Measurements from ENCODE around the gene TLX2. TPM values are rescaled to one million over a fixed set of nuclear protein-coding genes. Genes with fewer than 3 reads are reported as not detected.
A peak's percentile ranks its signal among the peaks of the same experiment; 100 is the strongest.

TLX2 gene
- total and polyA plus RNA-seq, 2 of the 4 experiments (the other 2 are of a cell fraction), result not detected

DNA sequence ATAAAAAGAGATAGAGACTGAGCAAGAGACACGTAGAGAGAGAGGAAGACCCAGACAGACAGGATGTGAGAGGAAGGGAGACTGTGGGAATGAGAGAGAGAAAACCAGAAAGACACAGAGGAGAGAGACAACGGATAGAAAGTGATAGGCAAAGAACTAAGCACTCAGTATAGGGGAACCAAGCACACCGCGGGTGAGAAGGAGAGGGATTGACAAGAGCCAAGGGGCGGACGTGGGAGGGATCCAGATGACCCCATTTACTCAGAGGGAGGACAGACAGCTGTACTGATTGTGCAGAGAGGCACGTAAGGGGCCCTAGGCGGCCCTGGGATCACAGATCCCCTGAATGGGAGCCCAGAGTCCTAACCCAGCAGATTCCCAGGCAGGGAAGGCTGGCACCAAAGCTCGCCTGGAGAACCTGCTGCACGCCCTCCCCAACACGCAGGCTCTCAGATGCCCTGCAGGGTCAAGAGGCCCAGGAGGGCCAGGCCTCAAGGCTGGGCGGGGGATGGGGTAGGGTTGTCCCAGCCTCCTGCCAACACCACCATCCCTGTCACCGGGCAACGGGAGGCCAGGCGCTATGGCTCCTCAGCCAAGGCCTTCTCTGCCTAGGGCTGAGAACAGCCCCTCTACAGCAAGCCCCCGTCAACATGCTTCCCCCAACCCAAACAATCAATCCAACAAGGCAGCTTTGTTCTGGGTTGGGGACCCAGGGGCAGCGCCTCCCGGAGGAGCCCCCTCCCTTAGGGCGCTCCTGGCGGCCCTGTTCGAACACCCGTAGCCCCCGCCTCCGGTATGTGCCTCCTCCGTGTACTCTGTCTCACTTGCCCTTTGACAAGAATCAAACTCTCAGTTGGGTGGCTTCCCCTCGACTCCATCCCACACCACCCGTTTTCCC, 38.9 kb downstream of the TLX2 start:
- Histone ChIP-seq H3K23ac (ENCODE audit: low read depth, low read length) (peak overlapping the region; percentile 94), H2BK120ac (ENCODE audit: low read depth, low read length) (peak overlapping the region; percentile 84), H4K8ac (ENCODE audit: low read depth in 2 of 2, low read length in 2 of 2) (peak overlapping the region; percentile 79 to 94), H4K20me1 (ENCODE audit: insufficient read depth, low read length) (no peaks in the 10 kb centered on the region; the same call in 1 of the 2 replicates), H3K4me2 (ENCODE audit: low read depth, low read length) (peak overlapping the region; percentile 87), H3K9ac (ENCODE audit: low read depth, low read length) (peak overlapping the region; percentile 90), H2AK5ac (ENCODE audit: low read depth, low read length) (peak overlapping the region; percentile 90), H3K18ac (ENCODE audit: low read depth, low read length) (peak overlapping the region; percentile 77), H3K79me1 (ENCODE audit: low read depth in 1 of 2, low read length in 2 of 2) (peaks cover 20 to 72% of the 10 kb centered on the region in 2 experiments), H4K91ac (ENCODE audit: insufficient read depth, low read depth, low read length) (peak overlapping the region; percentile 98), H4K5ac (ENCODE audit: low read depth, low read length) (peak overlapping the region; percentile 97), H3K27ac (ENCODE audit: insufficient read depth, low read length) (peak overlapping the region; percentile 91), H3K9me1 (ENCODE audit: insufficient read depth, low read length) (peaks cover 16% of the 10 kb centered on the region; the same call in 1 of the 2 replicates), H3K4me1 (ENCODE audit: control insufficient read depth, insufficient read depth, low read length) (peaks cover 24% of the 10 kb centered on the region), H3K4ac (ENCODE audit: low read depth, low read length) (peak overlapping the region; percentile 98), H3K4me3 (ENCODE audit: insufficient read depth, low read depth, low read length) (peak overlapping the region; percentile 78), H3K36me3 (ENCODE audit: control insufficient read depth, insufficient read depth, low read length) (peaks cover 28% of the 10 kb centered on the region), H2BK5ac (ENCODE audit: low read depth, low read length, poor library complexity, severe bottlenecking) (peak overlapping the region; percentile 87), H3K27me3 (ENCODE audit: control insufficient read depth, insufficient read depth, low read length) (no peaks in the 10 kb centered on the region), H3K9me3 (ENCODE audit: control insufficient read depth, insufficient read depth, low read length) (no peaks in the 10 kb centered on the region), H2BK15ac (ENCODE audit: low read depth, low read length) (peak overlapping the region; percentile 81; the same call in 2 of the 3 replicates), H2AFZ (replicated peaks; ENCODE audit: low read length, poor library complexity) (peak overlapping the region; percentile 98), H2BK20ac (ENCODE audit: low read depth, low read length) (peak overlapping the region; percentile 58), H3K56ac (ENCODE audit: extremely low read depth, insufficient read depth, low read length) (peak overlapping the region; percentile 63), H3K14ac (replicated peaks; ENCODE audit: low read depth, low read length) (peak overlapping the region; percentile 98), H2AK9ac (replicated peaks; ENCODE audit: low read depth, low read length, poor library complexity) (peak overlapping the region; percentile 97)
- ATAC-seq (ENCODE audit: low read depth) (peak; percentile 9), DNase-seq (no peak)
- dilution Hi-C loops (cut with HindIII; ENCODE audit: low sequenced_read_pairs, unreplicated experiment), result no loop called here
- no TSS peak for BruUV-seq (replicated peaks)
- in situ Hi-C loops (cut with MboI; ENCODE audit: low sequenced_read_pairs), result no loop called here
- WGBS, 2 experiments (ENCODE audit: extremely low coverage in 2 of 2, insufficient read length in 1 of 2), result 15% methylated on average over 13 of the region's 27 CpGs; no CpG with 5 or more reads in 1 of the 2 experiments
- ChIA-PET POLR2A (ENCODE audit: unreplicated experiment) (interaction anchor here (1.5 kb wide), 1 partner anchor 14 kb away, joined by 3 read pairs; no protein-coding TSS in a partner anchor), CTCF (no interaction called here)
- TF ChIP-seq NFE2L2 (IDR thresholded peaks at IDR 0.05; ENCODE audit: low read depth, low read length), result no peak
- TF ChIP-seq BHLHE40 (IDR thresholded peaks at IDR 0.05; ENCODE audit: low read depth, low read length), result no peak
- intact Hi-C loops (cut with micrococcal nuclease), result no loop called here
